ENCODE data around the gene STK24.
"Not testable (repeated sequence)": the region's sequence is repeated elsewhere in the genome, so short reads cannot be mapped to it uniquely, and the experiment has no call there.

The STK24 gene

GRCh38 chr13:98576963-98577835 lies at the start of gene STK24:
Gene STK24, minus strand, starts transcription at chr13:98577107. Its CDS starts 321 bp downstream, at chr13:98576786.
- TF ChIP-seq CTCF (conservative IDR thresholded peaks at IDR 0.05; ENCODE audit: low read length) (no peak), EZH2phosphoT487 (IDR thresholded peaks at IDR 0.05; ENCODE audit: borderline replicate concordance) (no peak)
- Histone ChIP-seq H3K9me2 (replicated peaks; ENCODE audit: low read depth, low read length) (no peaks in the 10 kb centered on the region), H3K36me3 (ENCODE audit: insufficient read depth, low read length) (no peaks in the 10 kb centered on the region), H3K4me2 (ENCODE audit: low read depth, low read length, poor library complexity, severe bottlenecking) (peak within 1 kb of the TSS; percentile 84), H3K27me3 (ENCODE audit: insufficient read depth, low read length, poor library complexity, severe bottlenecking) (peaks cover 9% of the 10 kb centered on the region), H3K79me2 (ENCODE audit: insufficient read depth, low read length) (peaks cover 43% of the 10 kb centered on the region), H3K9ac (ENCODE audit: low read depth, low read length, poor library complexity, severe bottlenecking) (peak within 1 kb of the TSS; percentile 95), H4K20me1 (ENCODE audit: insufficient read depth, low read length, poor library complexity, severe bottlenecking) (peaks cover 40% of the 10 kb centered on the region), H3K9me3 (ENCODE audit: insufficient read depth, low read depth, low read length) (no peaks in the 10 kb centered on the region), H3F3A (ENCODE audit: low read depth) (peaks cover 7% of the 10 kb centered on the region), H2AFZ (ENCODE audit: low read length) (peak within 1 kb of the TSS; percentile 82; the same call in 1 of the 2 replicates), H3K4me1 (ENCODE audit: insufficient read depth, low read length, poor library complexity, severe bottlenecking) (peaks cover 38% of the 10 kb centered on the region), H3K4me3 (ENCODE audit: low read length, poor library complexity, severe bottlenecking) (peak within 1 kb of the TSS; percentile 90)

- Histone ChIP-seq H3K36me3 (ENCODE audit: insufficient read depth, low read length) (no peaks in the 10 kb centered on the region), H3K9me2 (replicated peaks; ENCODE audit: low read depth, low read length) (no peaks in the 10 kb centered on the region), H3K9ac (ENCODE audit: low read depth, low read length, poor library complexity, severe bottlenecking) (no peak overlapping the region), H3K4me2 (ENCODE audit: low read depth, low read length, poor library complexity, severe bottlenecking) (no peak overlapping the region), H3K9me3 (ENCODE audit: insufficient read depth, low read depth, low read length) (no peaks in the 10 kb centered on the region), H3K4me3 (ENCODE audit: low read length, poor library complexity, severe bottlenecking) (no peak overlapping the region), H4K20me1 (ENCODE audit: insufficient read depth, low read length, poor library complexity, severe bottlenecking) (no peaks in the 10 kb centered on the region), H2AFZ (ENCODE audit: low read length) (no peak overlapping the region), H3K27me3 (ENCODE audit: insufficient read depth, low read length, poor library complexity, severe bottlenecking) (no peaks in the 10 kb centered on the region), H3F3A (ENCODE audit: low read depth) (no peaks in the 10 kb centered on the region), H3K79me2 (ENCODE audit: insufficient read depth, low read length) (no peaks in the 10 kb centered on the region), H3K4me1 (ENCODE audit: insufficient read depth, low read length, poor library complexity, severe bottlenecking) (no peaks in the 10 kb centered on the region)
- TF ChIP-seq CTCF (conservative IDR thresholded peaks at IDR 0.05; ENCODE audit: low read length) (no peak), EZH2phosphoT487 (IDR thresholded peaks at IDR 0.05; ENCODE audit: borderline replicate concordance) (no peak)
Measured at GRCh38 chr13:98626298-98626935, 49.5 kb upstream of the STK24 start.

GRCh38 chr13:98624589-98624988 lies 47.7 kb upstream of the STK24 start:
- H3K36me3 ChIP-seq (ENCODE audit: insufficient read depth, low read length); H3K4me3 ChIP-seq (ENCODE audit: low read length, poor library complexity, severe bottlenecking); H3K9me3 ChIP-seq (ENCODE audit: insufficient read depth, low read depth, low read length); H3K79me2 ChIP-seq (ENCODE audit: insufficient read depth, low read length); H4K20me1 ChIP-seq (ENCODE audit: insufficient read depth, low read length, poor library complexity, severe bottlenecking); H2AFZ ChIP-seq (ENCODE audit: low read length); H3F3A ChIP-seq (ENCODE audit: low read depth); H3K9ac ChIP-seq (ENCODE audit: low read depth, low read length, poor library complexity, severe bottlenecking); H3K4me2 ChIP-seq (ENCODE audit: low read depth, low read length, poor library complexity, severe bottlenecking); H3K9me2 ChIP-seq (replicated peaks; ENCODE audit: low read depth, low read length); H3K27me3 ChIP-seq (ENCODE audit: insufficient read depth, low read length, poor library complexity, severe bottlenecking); H3K4me1 ChIP-seq (ENCODE audit: insufficient read depth, low read length, poor library complexity, severe bottlenecking): not testable (repeated sequence)

Data from Loucy (cell line).